HEK293T (cell line): ENCODE results near the gene TGM5.

Experiments
- ARNT ChIP-seq: fragments of 450-650 bp; IDR thresholded peaks from 2 replicates; pipeline ENCODE4 v1.6.1; 2017; ENCODE audit warnings: mild to moderate bottlenecking
- BHLHE40 ChIP-seq: fragments of 450-650 bp; IDR thresholded peaks from 2 replicates; pipeline ENCODE4 v1.6.1; 2016; ENCODE audit warnings: mild to moderate bottlenecking, moderate library complexity, borderline replicate concordance
- CTBP1 ChIP-seq: fragments of 450-650 bp; IDR thresholded peaks from 2 replicates; pipeline ENCODE4 v1.6.1; 2016; ENCODE audit warnings: borderline replicate concordance
- ELF4 ChIP-seq: fragments of 450-650 bp; IDR thresholded peaks from 2 replicates; pipeline ENCODE4 v1.6.1; 2017; ENCODE audit warnings: antibody characterized with exemption
- FOXA1 ChIP-seq: fragments of 450-650 bp; IDR thresholded peaks from 2 replicates; pipeline ENCODE4 v1.6.1; 2016; ENCODE audit warnings: mild to moderate bottlenecking
- FOXK2 ChIP-seq: fragments of 450-650 bp; IDR thresholded peaks from 2 replicates; pipeline ENCODE4 v1.6.1; 2016; ENCODE audit warnings: mild to moderate bottlenecking
- FOXM1 ChIP-seq: fragments of 450-650 bp; IDR thresholded peaks from 2 replicates; pipeline ENCODE4 v1.6.1; 2017; ENCODE audit warnings: mild to moderate bottlenecking, borderline replicate concordance
- HDGF ChIP-seq: fragments of 450-650 bp; IDR thresholded peaks from 2 replicates; pipeline ENCODE4 v1.6.1; 2017; ENCODE audit warnings: antibody characterized with exemption, borderline replicate concordance
- LEF1 ChIP-seq: fragments of 450-650 bp; IDR thresholded peaks from 2 replicates; pipeline ENCODE4 v1.6.1; 2017; ENCODE audit warnings: mild to moderate bottlenecking, borderline replicate concordance
- NFRKB ChIP-seq: fragments of 450-650 bp; IDR thresholded peaks from 2 replicates; pipeline ENCODE4 v1.6.1; 2016; ENCODE audit warnings: mild to moderate bottlenecking, moderate library complexity
- SP1 ChIP-seq: fragments of 450-650 bp; IDR thresholded peaks from 2 replicates; pipeline ENCODE4 v1.6.1; 2017
- TARDBP ChIP-seq: fragments of 450-650 bp; IDR thresholded peaks from 2 replicates; pipeline ENCODE4 v1.6.1; 2016
- ZNF384 ChIP-seq: fragments of 450-650 bp; IDR thresholded peaks from 2 replicates; pipeline ENCODE4 v1.6.1; 2016
- TF ChIP-seq, protein P1 (sequence below): fragments of 450-650 bp; IDR thresholded peaks from 2 replicates; pipeline ENCODE4 v1.6.1; 2016

DNA sequence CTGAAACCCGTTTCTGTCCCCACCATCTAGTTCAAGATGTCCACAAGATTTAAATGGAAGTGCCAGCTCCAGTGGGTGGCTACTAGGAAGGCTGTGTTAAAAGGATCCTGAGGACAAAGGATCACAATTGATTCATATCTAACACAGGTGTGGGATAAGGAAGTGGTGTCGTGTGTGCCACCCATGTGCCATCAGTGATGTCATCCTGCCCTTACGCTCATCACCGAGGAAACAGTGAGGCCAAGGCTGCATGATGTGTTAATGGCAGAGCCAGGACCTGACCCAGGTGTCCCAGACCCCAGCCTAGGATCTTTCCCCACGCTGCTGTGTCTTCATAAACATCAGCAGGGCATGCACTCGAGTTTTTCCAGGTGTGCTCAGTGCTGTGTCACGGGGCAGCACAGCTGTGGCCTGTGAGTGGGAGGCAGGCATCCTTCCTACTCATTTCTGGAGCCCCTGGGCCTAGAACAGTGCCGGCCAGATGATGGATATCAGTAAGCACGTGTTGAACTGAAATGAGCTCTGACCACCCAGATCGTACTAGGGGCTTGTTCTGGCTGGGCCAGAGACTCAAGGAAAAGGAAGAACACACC lies 10.6 kb upstream of the TGM5 start:
- TF ChIP-seq FOXM1 (no peak), TARDBP (no peak), ELF4 (no peak), BHLHE40 (no peak), LEF1 (no peak), NFRKB (no peak), SP1 (no peak), ZNF384 (no peak), FOXA1 (no peak), FOXK2 (no peak), CTBP1 (no peak), ARNT (no peak), HDGF (no peak)
- TF ChIP-seq, protein P1, sequence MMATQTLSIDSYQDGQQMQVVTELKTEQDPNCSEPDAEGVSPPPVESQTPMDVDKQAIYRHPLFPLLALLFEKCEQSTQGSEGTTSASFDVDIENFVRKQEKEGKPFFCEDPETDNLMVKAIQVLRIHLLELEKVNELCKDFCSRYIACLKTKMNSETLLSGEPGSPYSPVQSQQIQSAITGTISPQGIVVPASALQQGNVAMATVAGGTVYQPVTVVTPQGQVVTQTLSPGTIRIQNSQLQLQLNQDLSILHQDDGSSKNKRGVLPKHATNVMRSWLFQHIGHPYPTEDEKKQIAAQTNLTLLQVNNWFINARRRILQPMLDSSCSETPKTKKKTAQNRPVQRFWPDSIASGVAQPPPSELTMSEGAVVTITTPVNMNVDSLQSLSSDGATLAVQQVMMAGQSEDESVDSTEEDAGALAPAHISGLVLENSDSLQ = no peak
